ENCODE results near the gene HCN1. TPM values are rescaled to one million over a fixed set of nuclear protein-coding genes. Genes with fewer than 3 reads are reported as not detected.

HCN1 gene
- total and polyA plus RNA-seq, 2 of the 8 experiments (the other 6 are each of a cell fraction or from before 2014, with no cell fraction given), result 1.1 to 6.7 TPM

DNA sequence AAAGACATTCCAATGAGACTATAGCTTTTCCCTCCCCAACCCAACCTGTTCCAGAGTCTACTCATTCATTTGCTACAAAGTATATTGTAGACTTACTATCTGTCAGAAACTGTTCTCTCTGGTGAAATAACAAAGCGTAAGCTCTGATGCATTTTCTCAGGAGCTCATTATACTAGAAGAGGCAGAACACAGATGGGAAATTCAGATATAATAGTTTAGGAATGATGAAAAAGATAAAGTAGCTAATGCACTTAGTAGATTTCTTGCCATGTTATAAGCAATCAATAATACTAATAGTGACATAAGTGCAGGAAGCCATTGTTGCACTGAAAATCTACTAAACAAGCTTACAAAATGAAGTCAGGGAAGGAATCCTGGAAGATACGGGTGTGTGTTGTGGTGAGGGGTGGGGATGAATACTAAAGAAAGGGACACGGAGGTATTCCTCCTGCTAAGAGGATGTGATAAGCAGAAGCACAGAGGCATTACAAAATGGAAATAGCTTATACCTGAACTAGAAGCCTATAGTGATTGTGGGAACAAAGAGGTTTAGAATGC lies 78.2 kb downstream of the HCN1 start (continued):
- TF ChIP-seq, protein P1, sequence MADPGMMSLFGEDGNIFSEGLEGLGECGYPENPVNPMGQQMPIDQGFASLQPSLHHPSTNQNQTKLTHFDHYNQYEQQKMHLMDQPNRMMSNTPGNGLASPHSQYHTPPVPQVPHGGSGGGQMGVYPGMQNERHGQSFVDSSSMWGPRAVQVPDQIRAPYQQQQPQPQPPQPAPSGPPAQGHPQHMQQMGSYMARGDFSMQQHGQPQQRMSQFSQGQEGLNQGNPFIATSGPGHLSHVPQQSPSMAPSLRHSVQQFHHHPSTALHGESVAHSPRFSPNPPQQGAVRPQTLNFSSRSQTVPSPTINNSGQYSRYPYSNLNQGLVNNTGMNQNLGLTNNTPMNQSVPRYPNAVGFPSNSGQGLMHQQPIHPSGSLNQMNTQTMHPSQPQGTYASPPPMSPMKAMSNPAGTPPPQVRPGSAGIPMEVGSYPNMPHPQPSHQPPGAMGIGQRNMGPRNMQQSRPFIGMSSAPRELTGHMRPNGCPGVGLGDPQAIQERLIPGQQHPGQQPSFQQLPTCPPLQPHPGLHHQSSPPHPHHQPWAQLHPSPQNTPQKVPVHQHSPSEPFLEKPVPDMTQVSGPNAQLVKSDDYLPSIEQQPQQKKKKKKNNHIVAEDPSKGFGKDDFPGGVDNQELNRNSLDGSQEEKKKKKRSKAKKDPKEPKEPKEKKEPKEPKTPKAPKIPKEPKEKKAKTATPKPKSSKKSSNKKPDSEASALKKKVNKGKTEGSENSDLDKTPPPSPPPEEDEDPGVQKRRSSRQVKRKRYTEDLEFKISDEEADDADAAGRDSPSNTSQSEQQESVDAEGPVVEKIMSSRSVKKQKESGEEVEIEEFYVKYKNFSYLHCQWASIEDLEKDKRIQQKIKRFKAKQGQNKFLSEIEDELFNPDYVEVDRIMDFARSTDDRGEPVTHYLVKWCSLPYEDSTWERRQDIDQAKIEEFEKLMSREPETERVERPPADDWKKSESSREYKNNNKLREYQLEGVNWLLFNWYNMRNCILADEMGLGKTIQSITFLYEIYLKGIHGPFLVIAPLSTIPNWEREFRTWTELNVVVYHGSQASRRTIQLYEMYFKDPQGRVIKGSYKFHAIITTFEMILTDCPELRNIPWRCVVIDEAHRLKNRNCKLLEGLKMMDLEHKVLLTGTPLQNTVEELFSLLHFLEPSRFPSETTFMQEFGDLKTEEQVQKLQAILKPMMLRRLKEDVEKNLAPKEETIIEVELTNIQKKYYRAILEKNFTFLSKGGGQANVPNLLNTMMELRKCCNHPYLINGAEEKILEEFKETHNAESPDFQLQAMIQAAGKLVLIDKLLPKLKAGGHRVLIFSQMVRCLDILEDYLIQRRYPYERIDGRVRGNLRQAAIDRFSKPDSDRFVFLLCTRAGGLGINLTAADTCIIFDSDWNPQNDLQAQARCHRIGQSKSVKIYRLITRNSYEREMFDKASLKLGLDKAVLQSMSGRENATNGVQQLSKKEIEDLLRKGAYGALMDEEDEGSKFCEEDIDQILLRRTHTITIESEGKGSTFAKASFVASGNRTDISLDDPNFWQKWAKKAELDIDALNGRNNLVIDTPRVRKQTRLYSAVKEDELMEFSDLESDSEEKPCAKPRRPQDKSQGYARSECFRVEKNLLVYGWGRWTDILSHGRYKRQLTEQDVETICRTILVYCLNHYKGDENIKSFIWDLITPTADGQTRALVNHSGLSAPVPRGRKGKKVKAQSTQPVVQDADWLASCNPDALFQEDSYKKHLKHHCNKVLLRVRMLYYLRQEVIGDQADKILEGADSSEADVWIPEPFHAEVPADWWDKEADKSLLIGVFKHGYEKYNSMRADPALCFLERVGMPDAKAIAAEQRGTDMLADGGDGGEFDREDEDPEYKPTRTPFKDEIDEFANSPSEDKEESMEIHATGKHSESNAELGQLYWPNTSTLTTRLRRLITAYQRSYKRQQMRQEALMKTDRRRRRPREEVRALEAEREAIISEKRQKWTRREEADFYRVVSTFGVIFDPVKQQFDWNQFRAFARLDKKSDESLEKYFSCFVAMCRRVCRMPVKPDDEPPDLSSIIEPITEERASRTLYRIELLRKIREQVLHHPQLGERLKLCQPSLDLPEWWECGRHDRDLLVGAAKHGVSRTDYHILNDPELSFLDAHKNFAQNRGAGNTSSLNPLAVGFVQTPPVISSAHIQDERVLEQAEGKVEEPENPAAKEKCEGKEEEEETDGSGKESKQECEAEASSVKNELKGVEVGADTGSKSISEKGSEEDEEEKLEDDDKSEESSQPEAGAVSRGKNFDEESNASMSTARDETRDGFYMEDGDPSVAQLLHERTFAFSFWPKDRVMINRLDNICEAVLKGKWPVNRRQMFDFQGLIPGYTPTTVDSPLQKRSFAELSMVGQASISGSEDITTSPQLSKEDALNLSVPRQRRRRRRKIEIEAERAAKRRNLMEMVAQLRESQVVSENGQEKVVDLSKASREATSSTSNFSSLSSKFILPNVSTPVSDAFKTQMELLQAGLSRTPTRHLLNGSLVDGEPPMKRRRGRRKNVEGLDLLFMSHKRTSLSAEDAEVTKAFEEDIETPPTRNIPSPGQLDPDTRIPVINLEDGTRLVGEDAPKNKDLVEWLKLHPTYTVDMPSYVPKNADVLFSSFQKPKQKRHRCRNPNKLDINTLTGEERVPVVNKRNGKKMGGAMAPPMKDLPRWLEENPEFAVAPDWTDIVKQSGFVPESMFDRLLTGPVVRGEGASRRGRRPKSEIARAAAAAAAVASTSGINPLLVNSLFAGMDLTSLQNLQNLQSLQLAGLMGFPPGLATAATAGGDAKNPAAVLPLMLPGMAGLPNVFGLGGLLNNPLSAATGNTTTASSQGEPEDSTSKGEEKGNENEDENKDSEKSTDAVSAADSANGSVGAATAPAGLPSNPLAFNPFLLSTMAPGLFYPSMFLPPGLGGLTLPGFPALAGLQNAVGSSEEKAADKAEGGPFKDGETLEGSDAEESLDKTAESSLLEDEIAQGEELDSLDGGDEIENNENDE (IDR thresholded peaks at IDR 0.05; ENCODE audit: insufficient replicate concordance, low read length), result no peak
- TF ChIP-seq SRF (IDR thresholded peaks at IDR 0.05; ENCODE audit: low read depth, low read length) (no peak), EGR1 (IDR thresholded peaks at IDR 0.05; ENCODE audit: borderline replicate concordance, low read depth, low read length) (no peak), BACH1 (IDR thresholded peaks at IDR 0.05; ENCODE audit: low read length) (no peak), SUZ12 (IDR thresholded peaks at IDR 0.05; ENCODE audit: low read length) (no peak), JUND (IDR thresholded peaks at IDR 0.05; ENCODE audit: low read length) (no peak), HDAC2 (IDR thresholded peaks at IDR 0.05; ENCODE audit: borderline replicate concordance in 1 of 2, low read depth in 2 of 2, low read length in 2 of 2) (no peak), CREB1 (IDR thresholded peaks at IDR 0.05) (no peak)
- TF ChIP-seq, protein P2, sequence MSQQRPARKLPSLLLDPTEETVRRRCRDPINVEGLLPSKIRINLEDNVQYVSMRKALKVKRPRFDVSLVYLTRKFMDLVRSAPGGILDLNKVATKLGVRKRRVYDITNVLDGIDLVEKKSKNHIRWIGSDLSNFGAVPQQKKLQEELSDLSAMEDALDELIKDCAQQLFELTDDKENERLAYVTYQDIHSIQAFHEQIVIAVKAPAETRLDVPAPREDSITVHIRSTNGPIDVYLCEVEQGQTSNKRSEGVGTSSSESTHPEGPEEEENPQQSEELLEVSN (IDR thresholded peaks at IDR 0.05), result no peak
- TF ChIP-seq, protein P3, sequence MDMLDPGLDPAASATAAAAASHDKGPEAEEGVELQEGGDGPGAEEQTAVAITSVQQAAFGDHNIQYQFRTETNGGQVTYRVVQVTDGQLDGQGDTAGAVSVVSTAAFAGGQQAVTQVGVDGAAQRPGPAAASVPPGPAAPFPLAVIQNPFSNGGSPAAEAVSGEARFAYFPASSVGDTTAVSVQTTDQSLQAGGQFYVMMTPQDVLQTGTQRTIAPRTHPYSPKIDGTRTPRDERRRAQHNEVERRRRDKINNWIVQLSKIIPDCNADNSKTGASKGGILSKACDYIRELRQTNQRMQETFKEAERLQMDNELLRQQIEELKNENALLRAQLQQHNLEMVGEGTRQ (IDR thresholded peaks at IDR 0.05; ENCODE audit: low read length), result no peak

Data from H1 (cell line).